ENCODE measurements around the gene ASB2.

GRCh38 chr14:93909429-93910128, 66.8 kb downstream of the ASB2 start:
- TF ChIP-seq CTCF (IDR thresholded peaks at IDR 0.05) = no peak
- TF ChIP-seq POLR2A (IDR thresholded peaks at IDR 0.05) = no peak
- TF ChIP-seq EP300 (IDR thresholded peaks at IDR 0.05) = no peak
